ENCODE results near the gene MBD3.

The MBD3 gene

DNA sequence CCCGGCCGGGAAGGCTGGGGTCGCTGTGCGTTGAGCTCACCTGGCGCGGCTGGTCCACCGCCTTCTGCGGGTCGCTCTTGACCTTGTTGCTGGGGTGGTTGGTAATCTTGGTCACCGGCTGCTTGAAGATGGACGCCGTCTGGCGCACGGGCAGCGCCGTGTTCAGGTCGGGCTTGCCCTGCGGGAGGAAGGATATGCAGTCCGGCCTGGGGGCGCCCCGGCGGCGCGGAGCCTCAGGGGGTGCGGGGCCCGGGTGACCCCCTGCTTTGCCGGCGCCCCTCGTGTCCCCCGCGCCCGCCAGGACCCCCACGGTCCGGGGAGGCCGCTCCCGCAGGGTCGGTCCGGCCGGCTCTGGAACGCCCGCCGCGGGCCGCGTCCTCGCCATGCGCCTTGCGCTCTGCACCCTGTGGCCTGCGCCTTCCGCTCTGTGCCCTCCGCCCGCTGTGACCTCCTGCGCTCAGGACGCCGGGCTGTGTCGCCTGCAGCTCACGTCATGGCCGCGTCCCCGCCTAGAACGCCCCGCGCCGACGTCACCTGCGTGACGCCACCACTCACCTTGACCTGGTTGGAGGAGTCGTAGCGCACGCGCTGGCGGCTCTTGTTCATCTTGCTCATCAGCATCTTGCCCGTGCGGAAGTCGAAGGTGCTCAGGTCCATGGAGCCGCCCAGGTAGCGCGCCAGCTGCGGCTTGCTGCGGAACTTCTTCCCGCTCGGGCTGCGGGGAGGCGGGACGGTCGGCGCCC is 8.0 kb downstream of the MBD3 start:
- Histone ChIP-seq H3K4me3 (ENCODE audit: low read depth, low read length, poor library complexity, severe bottlenecking) (no peak overlapping the region), H3K79me2 (ENCODE audit: insufficient read depth, low read length) (peaks cover 33% of the 10 kb centered on the region), H4K20me1 (ENCODE audit: insufficient read depth, low read length) (no peaks in the 10 kb centered on the region), H2AFZ (ENCODE audit: low read length) (no peak overlapping the region), H3K9me2 (ENCODE audit: low read depth, low read length) (no peaks in the 10 kb centered on the region), H3K9me3 (ENCODE audit: low read length) (no peaks in the 10 kb centered on the region), H3K27me3 (ENCODE audit: insufficient read depth, low read length) (no peaks in the 10 kb centered on the region), H3K4me1 (ENCODE audit: insufficient read depth, low read length, severe bottlenecking) (peaks cover 3% of the 10 kb centered on the region), H3K27ac (ENCODE audit: low read depth, low read length, poor library complexity, severe bottlenecking) (no peak overlapping the region), H3F3A (ENCODE audit: insufficient read depth, low read length) (no peaks in the 10 kb centered on the region), H3K36me3 (ENCODE audit: insufficient read depth, low read length) (peaks cover 80% of the 10 kb centered on the region), H3K9ac (ENCODE audit: low read length) (no peak overlapping the region), H3K4me2 (ENCODE audit: low read length) (no peak overlapping the region)
- TF ChIP-seq EZH2 (IDR thresholded peaks at IDR 0.05; ENCODE audit: borderline replicate concordance, low read length): no peak
- TF ChIP-seq, protein P1, sequence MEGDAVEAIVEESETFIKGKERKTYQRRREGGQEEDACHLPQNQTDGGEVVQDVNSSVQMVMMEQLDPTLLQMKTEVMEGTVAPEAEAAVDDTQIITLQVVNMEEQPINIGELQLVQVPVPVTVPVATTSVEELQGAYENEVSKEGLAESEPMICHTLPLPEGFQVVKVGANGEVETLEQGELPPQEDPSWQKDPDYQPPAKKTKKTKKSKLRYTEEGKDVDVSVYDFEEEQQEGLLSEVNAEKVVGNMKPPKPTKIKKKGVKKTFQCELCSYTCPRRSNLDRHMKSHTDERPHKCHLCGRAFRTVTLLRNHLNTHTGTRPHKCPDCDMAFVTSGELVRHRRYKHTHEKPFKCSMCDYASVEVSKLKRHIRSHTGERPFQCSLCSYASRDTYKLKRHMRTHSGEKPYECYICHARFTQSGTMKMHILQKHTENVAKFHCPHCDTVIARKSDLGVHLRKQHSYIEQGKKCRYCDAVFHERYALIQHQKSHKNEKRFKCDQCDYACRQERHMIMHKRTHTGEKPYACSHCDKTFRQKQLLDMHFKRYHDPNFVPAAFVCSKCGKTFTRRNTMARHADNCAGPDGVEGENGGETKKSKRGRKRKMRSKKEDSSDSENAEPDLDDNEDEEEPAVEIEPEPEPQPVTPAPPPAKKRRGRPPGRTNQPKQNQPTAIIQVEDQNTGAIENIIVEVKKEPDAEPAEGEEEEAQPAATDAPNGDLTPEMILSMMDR (IDR thresholded peaks at IDR 0.05; ENCODE audit: low read length): no peak

DNA sequence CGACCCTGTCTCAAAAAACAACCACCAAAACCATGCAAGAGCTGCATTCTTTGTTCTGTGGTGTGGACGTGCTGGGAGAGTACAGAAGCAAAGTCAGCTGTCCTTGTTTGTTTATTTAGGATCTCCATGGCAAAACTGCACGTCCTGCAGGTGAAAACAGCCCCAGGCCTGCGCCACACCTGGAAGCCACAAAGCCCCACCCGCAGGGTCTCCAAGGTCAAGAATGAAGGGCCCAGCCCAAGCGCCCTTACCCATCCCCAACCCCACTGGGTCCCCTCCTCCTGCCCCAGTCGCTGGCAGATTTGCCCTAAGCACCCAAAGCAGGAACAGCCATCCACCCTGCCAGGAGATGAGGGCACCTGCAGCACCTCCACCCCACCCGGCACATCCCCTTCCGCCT is 10.5 kb downstream of the MBD3 start:
- H3K27me3 ChIP-seq (ENCODE audit: insufficient read depth, low read length): no peaks in the 10 kb centered on the region
- H4K20me1 ChIP-seq (ENCODE audit: insufficient read depth, low read length): no peaks in the 10 kb centered on the region
- no peak overlapping the region for H2AFZ ChIP-seq (ENCODE audit: low read length)
- no peaks in the 10 kb centered on the region for H3K9me3 ChIP-seq (ENCODE audit: low read length)
- H3K9me2 ChIP-seq (ENCODE audit: low read depth, low read length): no peaks in the 10 kb centered on the region
- no peaks in the 10 kb centered on the region for H3K4me1 ChIP-seq (ENCODE audit: insufficient read depth, low read length, severe bottlenecking)
- no peak overlapping the region for H3K4me2 ChIP-seq (ENCODE audit: low read length)
- H3K36me3 ChIP-seq (ENCODE audit: insufficient read depth, low read length): peaks cover 90% of the 10 kb centered on the region
- no peak overlapping the region for H3K4me3 ChIP-seq (ENCODE audit: low read depth, low read length, poor library complexity, severe bottlenecking)
- TF ChIP-seq, protein P1 (IDR thresholded peaks at IDR 0.05; ENCODE audit: low read length): no peak
- no peak for TF ChIP-seq EZH2 (IDR thresholded peaks at IDR 0.05; ENCODE audit: borderline replicate concordance, low read length)
- no peaks in the 10 kb centered on the region for H3F3A ChIP-seq (ENCODE audit: insufficient read depth, low read length)
- no peak overlapping the region for H3K27ac ChIP-seq (ENCODE audit: low read depth, low read length, poor library complexity, severe bottlenecking)
- H3K9ac ChIP-seq (ENCODE audit: low read length): no peak overlapping the region
- peaks cover 10% of the 10 kb centered on the region; the same call in 1 of the 2 replicates for H3K79me2 ChIP-seq (ENCODE audit: insufficient read depth, low read length)

DNA sequence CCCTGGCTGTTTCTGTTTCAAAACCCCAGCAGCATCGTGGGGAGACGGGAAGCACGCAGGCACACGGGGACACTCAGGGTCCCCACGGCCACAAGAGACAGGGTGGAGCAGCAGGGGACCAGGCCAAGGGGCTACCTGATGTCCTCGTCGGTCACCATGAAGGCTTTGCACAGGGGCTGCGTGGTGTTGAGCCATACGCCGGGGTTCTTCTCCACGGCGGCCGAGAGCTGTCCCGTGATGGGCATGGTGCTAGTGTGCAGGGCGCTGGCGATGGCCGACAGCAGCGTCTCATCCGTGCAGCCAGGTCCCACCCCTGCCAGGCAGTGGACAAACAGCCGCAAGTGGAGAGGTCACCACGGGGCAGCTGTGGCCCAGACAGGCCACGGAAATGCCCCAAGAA is 11.7 kb downstream of the MBD3 start:
- Histone ChIP-seq H3K27me3 (ENCODE audit: insufficient read depth, low read length) (no peaks in the 10 kb centered on the region), H3K9me3 (ENCODE audit: low read length) (no peaks in the 10 kb centered on the region), H3K4me2 (ENCODE audit: low read length) (no peak overlapping the region), H3K4me3 (ENCODE audit: low read depth, low read length, poor library complexity, severe bottlenecking) (no peak overlapping the region), H3K9ac (ENCODE audit: low read length) (no peak overlapping the region), H3F3A (ENCODE audit: insufficient read depth, low read length) (no peaks in the 10 kb centered on the region), H3K27ac (ENCODE audit: low read depth, low read length, poor library complexity, severe bottlenecking) (no peak overlapping the region), H4K20me1 (ENCODE audit: insufficient read depth, low read length) (no peaks in the 10 kb centered on the region), H3K79me2 (ENCODE audit: insufficient read depth, low read length) (peaks cover 7% of the 10 kb centered on the region; the same call in 1 of the 2 replicates), H3K9me2 (ENCODE audit: low read depth, low read length) (no peaks in the 10 kb centered on the region), H3K4me1 (ENCODE audit: insufficient read depth, low read length, severe bottlenecking) (no peaks in the 10 kb centered on the region), H2AFZ (ENCODE audit: low read length) (no peak overlapping the region), H3K36me3 (ENCODE audit: insufficient read depth, low read length) (peaks cover 95% of the 10 kb centered on the region)
- TF ChIP-seq EZH2 (IDR thresholded peaks at IDR 0.05; ENCODE audit: borderline replicate concordance, low read length): no peak
- TF ChIP-seq, protein P1 (IDR thresholded peaks at IDR 0.05; ENCODE audit: low read length): no peak

Data from OCI-LY1 (cell line).